SKM-1 treated with dmso at 0.1 percent for 144 hours (cell line): ENCODE results near the gene KDM6A.
"Not testable (repeated sequence)": the region's sequence is repeated elsewhere in the genome, so short reads cannot be mapped to it uniquely, and the experiment has no call there.

Experiments used
- DNase-seq: peaks from one replicate; lab custom pipeline; 2025; ENCODE audit not compliant: unreplicated experiment; lab: John Stamatoyannopoulos, UW

Gene KDM6A

DNA sequence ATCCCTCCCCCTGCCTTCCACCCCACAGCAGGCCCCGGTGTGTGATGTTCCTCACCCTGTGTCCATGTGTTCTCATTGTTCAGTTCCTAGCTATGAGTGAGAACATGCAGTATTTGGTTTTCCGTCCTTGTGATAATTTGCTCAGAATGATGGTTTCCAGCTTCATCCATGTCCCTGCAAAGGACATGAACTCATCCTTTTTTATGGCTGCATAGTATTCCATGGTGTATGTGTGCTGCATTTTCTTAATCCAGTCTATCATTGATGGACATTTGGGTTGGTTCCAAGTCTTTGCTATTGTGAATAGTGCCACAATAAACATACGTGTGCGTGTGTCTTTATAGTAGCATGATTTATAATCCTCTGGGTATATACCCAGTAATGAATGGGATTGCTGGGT lies 200.0 kb downstream of the KDM6A start:
- DNase-seq = not testable (repeated sequence)

DNA sequence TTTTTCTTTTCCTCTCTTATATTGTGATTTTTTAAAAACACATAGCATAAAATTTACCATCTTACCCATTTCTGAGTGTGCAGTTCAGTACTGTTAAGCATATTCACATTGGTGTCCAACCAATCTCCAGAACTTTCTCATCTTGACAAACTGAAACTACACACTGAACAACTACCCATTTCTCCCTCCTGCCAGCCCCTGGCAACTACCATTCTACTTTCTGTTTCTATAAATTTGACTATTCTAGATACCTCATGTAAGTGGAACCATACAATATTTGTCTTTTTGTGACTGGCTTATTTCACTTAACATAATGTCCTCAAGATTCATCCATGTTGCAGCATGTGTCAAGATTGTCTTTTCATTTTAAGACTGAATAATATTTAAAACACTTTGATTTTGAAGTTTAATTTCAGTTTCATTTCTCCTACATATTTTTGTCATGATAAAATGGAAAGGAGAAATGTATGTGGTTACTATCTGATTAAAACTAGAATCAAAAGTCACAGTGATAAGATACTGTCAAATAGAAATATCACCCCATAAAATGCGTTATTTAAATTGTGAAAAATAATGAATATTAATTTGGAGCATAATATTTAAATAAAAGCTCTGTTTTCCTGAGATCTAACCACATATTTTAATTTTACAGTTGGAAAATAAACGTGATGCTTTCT lies 204.9 kb downstream of the KDM6A start:
- no peak for DNase-seq

DNA sequence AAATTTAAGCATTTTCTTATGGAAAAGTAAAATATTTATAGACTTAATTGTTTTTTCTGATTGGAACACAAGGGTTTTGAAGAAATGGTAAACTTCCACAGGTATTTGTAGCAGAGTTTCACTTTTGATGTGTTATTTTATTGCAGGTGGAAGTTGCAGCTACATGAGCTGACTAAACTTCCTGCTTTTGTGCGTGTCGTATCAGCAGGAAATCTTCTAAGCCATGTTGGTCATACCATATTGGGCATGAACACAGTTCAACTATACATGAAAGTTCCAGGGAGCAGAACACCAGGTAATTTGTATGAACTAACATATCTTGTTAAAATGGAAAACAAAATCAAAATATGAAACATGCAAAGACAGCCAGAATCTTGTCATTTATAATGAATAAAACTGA lies 210.3 kb downstream of the KDM6A start:
- no peak for DNase-seq

DNA sequence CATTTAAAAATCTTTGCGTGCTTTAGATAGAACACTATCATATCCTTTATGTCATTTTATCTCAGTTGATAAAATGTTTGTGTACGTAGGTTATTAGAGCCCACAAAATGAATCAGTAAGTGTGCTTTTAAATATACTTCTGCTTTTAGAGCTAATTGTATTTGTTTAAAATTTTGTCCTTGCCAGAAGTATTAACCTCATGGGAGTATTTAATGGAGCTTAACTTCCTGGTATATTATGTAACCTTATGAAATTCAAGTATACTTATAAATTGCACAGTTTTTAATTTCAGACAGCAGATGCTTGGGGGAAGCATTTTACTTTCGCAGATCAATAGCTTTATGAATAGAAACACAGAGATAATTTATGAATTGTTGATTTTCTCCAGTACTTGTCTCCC lies 237.5 kb downstream of the KDM6A start:
- no peak for DNase-seq

DNA sequence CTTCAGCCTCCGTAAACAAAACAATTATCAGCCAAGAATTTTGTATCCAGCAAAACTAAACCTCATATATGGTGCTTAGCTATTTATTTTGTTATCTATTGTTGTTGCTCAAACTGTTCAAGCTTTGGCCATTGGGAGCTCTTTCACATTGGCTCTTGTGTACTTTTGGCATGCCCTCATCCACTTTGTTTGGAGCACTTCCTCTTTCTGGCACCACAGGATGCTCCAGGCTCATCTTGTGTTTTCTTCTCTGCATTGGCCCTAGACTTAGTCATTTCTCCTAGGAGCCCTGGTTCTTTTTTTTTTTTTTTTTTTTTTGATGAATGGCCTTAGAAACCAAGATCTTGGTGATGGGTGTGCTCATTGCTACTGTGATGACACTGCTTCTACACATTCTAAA lies 253.2 kb downstream of the KDM6A start:
- no peak for DNase-seq

DNA sequence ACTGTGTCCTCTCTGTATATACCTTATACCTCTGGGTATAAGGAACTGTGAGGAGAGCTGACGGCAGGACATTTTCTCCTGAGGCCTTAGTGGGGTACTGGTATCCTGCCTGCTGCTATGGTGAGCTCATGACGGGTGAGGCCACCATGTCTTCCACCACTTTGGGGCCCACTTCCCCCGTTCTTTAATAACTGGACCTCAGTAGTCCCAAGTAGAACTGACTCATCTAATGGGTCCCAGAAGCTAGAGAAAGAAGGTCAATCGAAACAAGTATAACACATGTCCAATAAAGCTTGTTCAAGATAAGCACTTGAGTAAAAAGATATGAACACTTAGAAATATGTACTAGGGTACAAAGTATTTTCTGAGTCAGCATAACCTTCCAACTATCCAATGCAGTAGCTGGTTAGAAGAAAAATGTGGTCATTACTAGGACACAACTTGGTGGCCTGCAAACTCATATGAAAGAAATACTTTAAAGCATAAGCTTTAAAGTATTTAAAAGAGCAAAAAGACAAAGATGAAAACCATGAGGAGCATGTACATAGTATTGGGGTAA lies 256.0 kb downstream of the KDM6A start:
- no peak for DNase-seq

DNA sequence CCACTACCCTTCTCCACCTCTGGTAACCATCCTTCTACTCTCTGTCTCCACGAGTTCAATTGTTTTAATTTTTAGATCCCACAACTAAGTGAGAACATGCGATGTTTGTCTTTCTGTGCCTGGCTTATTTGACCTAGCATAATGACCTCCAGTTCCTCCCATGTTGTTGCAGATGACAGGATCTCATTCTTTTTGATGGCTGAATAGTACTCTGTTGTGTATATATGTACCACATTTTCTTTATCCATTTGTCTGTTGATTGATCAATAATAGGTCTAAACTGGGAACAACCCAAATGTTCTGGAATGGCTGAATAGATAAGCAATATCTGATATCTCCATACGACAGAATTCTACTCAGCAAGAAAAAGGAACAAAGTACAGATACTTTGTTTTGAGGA lies 260.5 kb downstream of the KDM6A start:
- no peak for DNase-seq

DNA sequence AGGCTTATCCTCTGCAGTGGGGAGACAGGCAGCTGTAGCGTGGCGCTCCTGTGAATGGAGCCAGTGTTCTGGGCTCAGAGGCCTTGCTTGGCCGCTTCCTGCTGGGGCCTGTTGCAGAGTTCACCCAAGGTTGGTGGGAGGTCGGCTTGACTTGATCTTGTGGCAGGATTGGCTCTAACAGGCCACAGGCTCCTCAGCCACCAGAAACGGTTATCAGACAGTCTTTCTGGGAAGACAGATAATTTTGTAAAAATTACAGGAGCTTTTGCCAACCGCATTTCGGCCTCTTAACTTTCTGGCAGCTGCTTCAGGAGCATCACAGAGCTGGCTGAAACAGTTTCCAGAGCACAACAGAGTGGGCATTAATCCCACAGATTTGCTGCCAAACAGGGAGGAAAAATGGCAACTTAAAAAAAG lies 261.3 kb downstream of the KDM6A start:
- DNase-seq = no peak

DNA sequence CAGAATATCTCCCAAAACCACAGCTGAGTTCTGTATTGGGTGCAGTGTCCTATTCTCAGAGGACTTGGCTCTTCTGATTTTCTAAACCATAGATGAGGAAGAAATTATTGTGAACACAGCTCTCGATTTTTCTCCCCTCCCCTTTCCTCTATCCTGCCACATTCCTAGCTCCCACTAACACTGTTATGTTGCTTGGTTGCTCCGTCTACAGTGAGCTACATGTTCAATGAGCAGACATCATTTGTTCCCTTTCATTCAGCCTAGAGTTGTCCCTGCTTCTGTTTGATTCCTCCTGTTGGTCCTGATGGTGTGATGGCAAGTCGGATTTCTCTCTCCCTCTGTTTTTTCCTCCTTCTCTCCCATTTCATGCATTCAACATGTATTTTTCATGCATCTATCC lies 261.8 kb downstream of the KDM6A start:
- no peak for DNase-seq

DNA sequence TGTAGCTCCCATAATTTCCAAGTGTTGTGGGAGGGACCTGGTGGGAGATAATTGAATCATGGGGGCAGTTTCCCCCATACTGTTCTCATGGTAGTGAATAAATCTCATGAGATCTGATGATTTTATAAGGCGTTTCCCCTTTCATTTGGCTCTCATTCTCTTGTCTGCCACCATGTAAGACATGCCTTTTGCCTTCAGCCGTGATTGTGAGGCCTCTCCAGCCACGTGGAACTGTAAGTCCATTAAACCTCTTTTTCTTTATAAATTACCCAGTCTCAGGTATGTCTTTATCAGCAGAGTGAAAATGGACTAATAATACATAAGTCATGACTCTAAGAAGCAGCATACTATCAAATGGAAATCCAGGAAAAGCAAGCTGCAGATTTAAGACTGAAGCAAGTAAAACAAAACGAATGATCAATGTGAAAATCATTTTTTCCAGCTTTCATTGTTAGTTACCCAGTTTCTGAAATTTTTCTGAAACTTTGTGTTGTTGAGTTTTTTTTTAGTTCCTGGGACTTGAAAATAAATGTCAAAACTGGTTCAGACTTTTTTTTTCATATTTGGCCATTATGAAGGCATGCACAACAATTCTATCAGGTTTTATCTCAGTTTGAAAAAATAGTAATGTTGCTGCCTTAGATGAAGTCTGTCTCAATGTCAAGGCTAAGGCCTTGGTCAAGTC lies 262.5 kb downstream of the KDM6A start:
- not testable (repeated sequence) for DNase-seq

DNA sequence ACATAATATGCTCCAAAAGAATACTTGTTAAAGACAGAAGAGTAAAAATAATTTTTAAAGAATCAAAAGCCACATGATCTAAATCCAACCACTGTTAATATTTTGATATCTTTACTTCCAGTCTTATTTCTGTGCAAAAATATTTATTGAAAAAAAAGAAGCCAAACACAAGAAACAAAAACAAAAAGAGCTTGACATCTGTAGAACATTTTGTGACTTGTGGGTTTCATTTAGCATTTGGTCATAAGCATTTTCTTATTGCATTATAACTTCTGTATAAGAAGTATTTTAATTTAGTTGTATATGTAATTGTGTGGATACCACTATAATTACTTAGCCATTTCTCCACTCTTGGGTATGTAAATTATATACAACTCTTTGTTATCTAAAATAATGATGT lies 264.5 kb downstream of the KDM6A start:
- no peak for DNase-seq

DNA sequence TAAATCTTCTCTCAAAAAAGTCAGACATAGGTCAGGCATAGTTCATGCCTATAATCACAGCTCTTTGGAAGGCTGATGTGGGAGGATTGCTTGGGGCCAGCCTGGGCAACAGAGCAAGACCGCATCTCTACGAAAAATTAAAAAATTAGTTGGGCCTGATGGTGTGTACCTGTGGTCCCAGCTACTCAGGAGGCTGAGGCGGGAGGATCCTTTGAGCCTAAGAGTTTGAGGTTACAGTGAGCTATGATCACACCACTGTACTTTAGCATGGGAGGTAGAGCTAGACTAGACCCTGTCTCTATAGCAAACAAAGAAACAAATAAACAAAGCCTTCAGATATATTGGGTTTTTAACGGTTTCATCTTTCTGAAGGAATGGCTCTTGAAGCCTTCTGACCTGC lies 265.5 kb downstream of the KDM6A start:
- DNase-seq = no peak

DNA sequence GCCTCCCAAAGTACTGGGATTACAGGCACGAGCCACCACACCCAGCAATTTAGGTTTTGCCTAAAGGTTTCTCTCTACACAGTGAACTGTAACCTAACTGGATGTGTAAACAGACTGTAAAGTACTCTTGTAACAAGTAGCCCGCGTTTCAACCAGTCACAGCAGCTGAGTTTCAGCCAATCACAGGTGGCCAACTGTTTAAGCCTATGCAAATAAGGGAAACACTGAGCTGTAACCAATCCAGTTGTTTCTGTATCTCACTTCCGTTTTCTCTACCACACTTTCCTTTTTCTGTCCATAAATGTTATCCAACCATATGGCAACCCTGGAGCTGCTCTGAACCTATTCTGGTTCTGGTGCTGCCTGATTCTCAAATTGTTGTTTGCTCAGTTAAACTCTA lies 267.8 kb downstream of the KDM6A start:
- DNase-seq = no peak

DNA sequence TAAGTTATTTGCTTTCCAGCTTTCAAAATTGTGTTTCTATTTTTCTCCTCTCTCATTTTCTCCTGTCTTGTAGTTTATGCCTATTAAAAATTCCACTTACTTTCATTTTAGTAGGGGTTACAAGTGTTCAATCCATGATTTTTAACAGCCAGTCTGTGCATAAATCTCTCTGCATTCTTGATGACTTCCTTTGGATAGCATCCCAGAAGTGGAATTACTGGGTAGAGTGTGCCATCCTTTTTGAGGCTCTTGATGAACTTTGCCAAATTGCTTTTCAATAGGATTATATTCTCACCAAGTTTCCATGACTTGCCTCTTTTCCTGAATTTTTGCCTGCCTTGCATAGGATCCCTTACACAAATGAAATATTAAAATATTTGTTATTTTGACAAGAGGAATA lies 269.2 kb downstream of the KDM6A start:
- no peak for DNase-seq

DNA sequence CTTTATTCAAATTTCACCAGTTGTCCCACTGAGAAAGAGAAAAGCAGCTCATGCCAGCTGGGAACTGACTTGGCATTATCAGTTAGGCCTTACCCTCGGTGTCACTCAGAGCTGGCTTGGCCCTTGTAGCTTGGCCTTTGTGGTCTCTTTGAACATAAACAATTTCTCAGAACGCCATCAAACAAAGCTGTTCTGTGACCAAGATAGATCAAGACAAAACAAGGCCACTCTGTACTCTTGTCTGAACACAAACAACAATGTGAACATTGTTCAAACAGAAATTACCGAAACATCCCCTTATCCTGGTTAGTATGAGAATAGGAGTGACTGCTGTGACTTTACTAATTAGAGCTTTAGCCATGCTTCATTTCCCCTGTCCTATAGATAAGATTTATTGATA lies 270.5 kb downstream of the KDM6A start:
- DNase-seq = no peak

DNA sequence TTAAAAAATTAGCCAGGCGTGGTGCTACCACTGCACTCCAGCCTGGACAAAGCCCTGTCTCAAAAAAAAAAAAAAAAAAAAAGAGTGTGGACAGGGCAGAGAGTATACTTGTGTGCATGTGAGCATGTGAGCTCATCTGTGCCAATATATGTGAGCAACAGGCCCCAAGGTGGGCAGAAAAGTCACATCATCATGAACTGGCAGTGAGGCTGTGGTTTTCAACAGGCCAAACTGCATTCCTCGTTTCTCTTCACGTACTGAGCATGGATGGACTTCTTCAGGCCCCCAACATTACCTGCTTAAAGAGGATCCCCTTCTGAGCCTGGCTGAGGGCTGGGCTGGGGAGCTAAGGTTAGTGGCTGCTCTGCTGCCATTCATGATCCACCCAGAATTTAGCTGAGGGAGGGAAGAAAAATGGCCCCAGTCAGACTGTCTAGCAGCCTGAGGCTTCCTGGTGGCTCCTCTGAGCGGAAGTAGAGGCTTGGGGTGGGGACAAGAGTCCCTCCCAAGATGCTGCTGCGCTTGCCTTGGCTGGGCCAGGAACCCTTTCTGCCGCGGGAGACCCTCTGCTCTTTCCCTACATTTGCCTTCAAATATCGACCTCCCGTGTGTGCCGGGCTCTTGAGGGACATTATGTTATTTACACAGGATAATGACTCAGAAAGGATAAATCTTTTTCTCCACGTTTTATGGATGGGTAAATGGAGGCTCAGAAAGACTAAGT lies 272.7 kb downstream of the KDM6A start:
- no peak for DNase-seq

DNA sequence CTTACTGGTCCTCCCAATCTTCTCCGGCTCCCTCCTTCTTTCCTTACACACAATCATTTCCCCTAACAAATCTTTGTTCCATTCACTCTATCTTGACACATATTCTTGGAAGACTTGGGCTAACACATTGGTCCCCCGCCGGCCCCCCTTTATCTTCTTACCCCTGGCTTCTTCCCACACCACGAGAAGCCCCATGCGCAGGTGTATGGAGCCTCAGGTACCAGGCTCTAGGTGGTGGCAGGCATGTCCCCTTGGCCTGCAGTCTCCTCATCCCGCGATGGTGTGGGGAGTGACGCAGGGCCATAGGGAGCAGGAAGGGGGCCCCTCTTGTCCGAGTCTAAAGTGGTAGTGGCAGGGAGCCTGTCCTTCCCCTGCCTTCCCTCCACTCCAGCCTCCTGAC lies 277.8 kb downstream of the KDM6A start:
- DNase-seq = no peak

DNA sequence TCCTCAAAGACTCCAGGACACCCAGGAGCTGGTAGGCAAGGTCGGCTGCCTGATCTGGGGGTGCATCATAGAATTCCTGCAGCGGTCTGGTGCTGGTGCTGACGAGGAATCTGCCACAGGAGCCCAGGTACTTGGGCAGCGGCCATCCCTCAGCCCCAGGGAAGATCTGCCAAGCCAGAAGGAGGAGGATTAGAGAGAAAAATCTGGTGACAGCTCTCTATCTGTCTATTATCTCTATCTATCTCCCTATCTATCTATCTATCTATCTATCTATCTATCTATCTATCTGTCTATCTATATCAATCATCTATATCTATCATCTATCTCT lies 281.0 kb downstream of the KDM6A start:
- no peak for DNase-seq

DNA sequence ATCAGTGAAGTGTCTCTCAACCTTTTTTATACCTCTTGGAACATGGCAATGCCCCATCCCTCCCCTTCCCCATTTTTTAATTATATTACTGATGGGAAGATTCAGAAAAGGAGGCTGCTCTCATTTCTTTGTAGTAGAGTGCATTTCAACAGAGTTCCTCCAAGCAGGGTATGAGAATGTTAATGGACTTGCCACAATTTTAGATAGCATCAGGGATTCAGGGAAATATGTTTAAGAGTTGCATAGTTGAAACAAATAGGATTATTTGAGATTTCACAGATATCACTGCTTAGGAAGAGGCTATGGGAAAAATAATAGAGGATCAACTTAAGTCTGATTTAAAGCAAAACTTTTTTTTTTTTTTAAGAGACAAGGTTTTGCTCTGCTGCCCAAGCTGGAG lies 281.5 kb downstream of the KDM6A start:
- DNase-seq = no peak

DNA sequence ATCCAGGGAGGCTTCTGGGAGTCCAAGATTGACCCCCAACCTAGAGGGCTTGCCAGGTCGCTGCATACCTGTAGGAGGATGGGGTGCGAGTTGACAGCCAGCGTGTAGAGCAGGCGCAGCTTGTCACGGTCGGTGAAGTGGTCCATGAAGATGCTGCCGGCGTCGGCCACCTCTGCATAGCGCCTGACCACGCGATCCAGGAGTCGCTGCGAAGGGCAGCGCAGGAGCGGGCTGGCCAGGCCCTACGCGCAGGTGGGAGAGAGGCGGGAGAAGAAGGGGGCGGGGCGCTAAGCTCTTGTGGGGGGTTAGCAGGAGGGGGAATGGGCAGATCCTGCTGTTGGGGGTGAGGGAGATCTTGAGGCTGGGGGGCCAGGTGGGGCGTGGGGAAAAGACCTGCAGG lies 284.7 kb downstream of the KDM6A start:
- no peak for DNase-seq
